22Rv1 (cell line): ENCODE data around the gene RFC1.

Experiments
- H3K27ac ChIP-seq: fragments of 450-650 bp; 2 replicates; pipeline ENCODE4 v1.5.1; 2017
- CTCF ChIP-seq: fragments of 450-650 bp; IDR thresholded peaks from 2 replicates; pipeline ENCODE4 v1.5.1; 2017; ENCODE audit warnings: mild to moderate bottlenecking
- ZFX ChIP-seq: fragments of 450-650 bp; IDR thresholded peaks from 2 replicates; pipeline ENCODE4 v1.6.1; 2017; ENCODE audit warnings: antibody characterized with exemption, borderline replicate concordance

The RFC1 gene

GRCh38 chr4:39337841-39338240 is 28.3 kb downstream of the RFC1 start:
- no peak for TF ChIP-seq ZFX
- TF ChIP-seq CTCF, result no peak
- H3K27ac ChIP-seq, result peak overlapping the region; percentile 31

- no peak for TF ChIP-seq CTCF
- no peak for TF ChIP-seq ZFX
- no peak overlapping the region for H3K27ac ChIP-seq
Observed at GRCh38 chr4:39335566-39335965, 30.6 kb downstream of the RFC1 start.

- H3K27ac ChIP-seq, result no peak overlapping the region
- TF ChIP-seq CTCF (no peak), ZFX (no peak)
Observed at GRCh38 chr4:39331191-39331590, 35.0 kb downstream of the RFC1 start.

GRCh38 chr4:39330353-39330752 is 35.8 kb downstream of the RFC1 start:
- TF ChIP-seq ZFX (no peak), CTCF (no peak)
- H3K27ac ChIP-seq, result no peak overlapping the region

- TF ChIP-seq ZFX (no peak), CTCF (no peak)
- H3K27ac ChIP-seq, result no peak overlapping the region
Observed at GRCh38 chr4:39326468-39326977, 39.6 kb downstream of the RFC1 start.

- H3K27ac ChIP-seq, result no peak overlapping the region
- TF ChIP-seq CTCF, result no peak
- no peak for TF ChIP-seq ZFX
Observed at GRCh38 chr4:39324897-39325613, 41.1 kb downstream of the RFC1 start.

GRCh38 chr4:39324446-39324845 is 41.7 kb downstream of the RFC1 start:
- no peak overlapping the region for H3K27ac ChIP-seq
- TF ChIP-seq CTCF (no peak), ZFX (no peak)
